Smooth muscle cell (in vitro differentiated cells): ENCODE measurements around the gene RICTOR. TPM values are rescaled to one million over a fixed set of nuclear protein-coding genes. Genes with fewer than 3 reads are reported as not detected.
"Not testable (repeated sequence)": the region's sequence is repeated elsewhere in the genome, so short reads cannot be mapped to it uniquely, and the experiment has no call there.

ENCODE experiments used
- DNase-seq: peaks from one replicate; lab custom pipeline; 2025; ENCODE audit not compliant: unreplicated experiment; lab: John Stamatoyannopoulos, UW
- H2AFZ ChIP-seq: fragments of 200-600 bp; sonication (generic); 2 replicates; pipeline ENCODE4 v1.6.0; 2016; ENCODE audit warnings: antibody characterized with exemption, low read depth, mild to moderate bottlenecking
- H3F3A ChIP-seq: fragments of 200-600 bp; sonication (generic); 2 replicates; pipeline ENCODE4 v1.6.0; 2017; ENCODE audit warnings: antibody characterized with exemption, low read depth
- H3K27ac ChIP-seq: fragments of 200-600 bp; sonication (generic); 2 replicates; pipeline ENCODE4 v1.5.1; 2016; ENCODE audit warnings: low read depth, mild to moderate bottlenecking
- H3K27me3 ChIP-seq: fragments of 200-600 bp; sonication (generic); 2 replicates; pipeline ENCODE4 v1.6.1; 2016; ENCODE audit warnings: low read depth, mild to moderate bottlenecking
- H3K36me3 ChIP-seq: fragments of 200-600 bp; sonication (generic); 2 replicates; pipeline ENCODE4 v1.5.1; 2016; ENCODE audit warnings: low read depth
- H3K4me1 ChIP-seq: fragments of 200-600 bp; sonication (generic); 2 replicates; pipeline ENCODE4 v1.5.1; 2016; ENCODE audit warnings: low read depth
- H3K4me2 ChIP-seq: fragments of 200-600 bp; sonication (generic); 2 replicates; pipeline ENCODE4 v1.6.0; 2016; ENCODE audit warnings: mild to moderate bottlenecking
- H3K4me3 ChIP-seq: fragments of 200-600 bp; sonication (generic); 2 replicates; pipeline ENCODE4 v1.5.1; 2016; ENCODE audit warnings: mild to moderate bottlenecking
- H3K79me2 ChIP-seq: fragments of 200-600 bp; sonication (generic); 2 replicates; pipeline ENCODE4 v1.6.0; 2016; ENCODE audit warnings: low read depth, mild to moderate bottlenecking
- H3K9ac ChIP-seq: fragments of 200-600 bp; sonication (generic); 2 replicates; pipeline ENCODE4 v1.6.0; 2016; ENCODE audit warnings: low read depth
- H3K9me3 ChIP-seq: fragments of 200-600 bp; sonication (generic); replicated peaks from 2 replicates; pipeline ENCODE4 v1.5.1; 2016; ENCODE audit warnings: low read depth
- H4K20me1 ChIP-seq: fragments of 200-600 bp; sonication (generic); 2 replicates; pipeline ENCODE4 v1.6.0; 2016; ENCODE audit warnings: low read depth
- WGBS: methylation state at CpG from one replicate; pipeline ENCODE4 v1.1.7; 2016; ENCODE audit warnings: low lambda C conversion rate; 5-methylcytosine and 5-hydroxymethylcytosine counted together
- polyA plus RNA-seq: library from polyadenylated mRNA; unstranded; fragments of >200 nt; fragmentation: Nextera tagmentation; extraction: Ambion mirVana; gene quantifications from 2 replicates; pipeline ENCODE4 v1.2.1, GENCODE V29; 2016
- total RNA-seq: library from RNA; depleted of rRNA; stranded (reverse); fragments of >200 nt; gene quantifications from 2 replicates; pipeline ENCODE4 v1.2.3, GENCODE V29; 2014
- TF ChIP-seq, protein P1 (sequence below): fragments of 200-600 bp; sonication (generic); IDR thresholded peaks from 2 replicates; pipeline ENCODE4 v1.5.1; 2017; ENCODE audit warnings: borderline replicate concordance, mild to moderate bottlenecking, antibody characterized with exemption; ENCODE audit not compliant: insufficient read depth, poor library complexity, severe bottlenecking

RICTOR gene
- total and polyA plus RNA-seq, 2 experiments from 2014 or later, result 3.6 to 30.2 TPM

DNA sequence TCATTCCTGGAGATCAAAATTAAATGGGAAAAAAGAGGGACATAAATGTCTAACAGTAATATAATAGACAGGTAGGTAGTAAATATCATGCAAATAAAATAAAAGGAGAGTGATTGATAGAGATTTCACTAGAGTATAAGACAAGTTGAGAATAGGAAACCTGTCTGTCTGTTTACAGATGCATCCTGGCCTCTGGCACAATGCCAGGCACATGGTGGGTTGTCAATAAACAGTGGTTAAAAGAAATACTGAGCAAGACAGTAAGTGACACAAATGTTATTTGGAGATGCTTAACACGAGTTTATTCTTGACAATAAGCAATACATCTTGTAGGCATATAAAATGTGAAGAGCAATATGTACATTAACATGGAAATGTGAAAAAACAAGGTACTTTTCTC lies 33.3 kb downstream of the RICTOR start:
- Histone ChIP-seq H4K20me1 (peaks cover 35% of the 10 kb centered on the region), H3K27me3 (no peaks in the 10 kb centered on the region), H2AFZ (no peak overlapping the region), H3K4me3 (no peak overlapping the region), H3K27ac (no peak overlapping the region), H3K9me3 (no peaks in the 10 kb centered on the region), H3K9ac (no peak overlapping the region), H3K4me1 (no peaks in the 10 kb centered on the region), H3K4me2 (no peak overlapping the region), H3K36me3 (no peaks in the 10 kb centered on the region), H3F3A (no peaks in the 10 kb centered on the region), H3K79me2 (peaks cover 60% of the 10 kb centered on the region)
- TF ChIP-seq, protein P1, sequence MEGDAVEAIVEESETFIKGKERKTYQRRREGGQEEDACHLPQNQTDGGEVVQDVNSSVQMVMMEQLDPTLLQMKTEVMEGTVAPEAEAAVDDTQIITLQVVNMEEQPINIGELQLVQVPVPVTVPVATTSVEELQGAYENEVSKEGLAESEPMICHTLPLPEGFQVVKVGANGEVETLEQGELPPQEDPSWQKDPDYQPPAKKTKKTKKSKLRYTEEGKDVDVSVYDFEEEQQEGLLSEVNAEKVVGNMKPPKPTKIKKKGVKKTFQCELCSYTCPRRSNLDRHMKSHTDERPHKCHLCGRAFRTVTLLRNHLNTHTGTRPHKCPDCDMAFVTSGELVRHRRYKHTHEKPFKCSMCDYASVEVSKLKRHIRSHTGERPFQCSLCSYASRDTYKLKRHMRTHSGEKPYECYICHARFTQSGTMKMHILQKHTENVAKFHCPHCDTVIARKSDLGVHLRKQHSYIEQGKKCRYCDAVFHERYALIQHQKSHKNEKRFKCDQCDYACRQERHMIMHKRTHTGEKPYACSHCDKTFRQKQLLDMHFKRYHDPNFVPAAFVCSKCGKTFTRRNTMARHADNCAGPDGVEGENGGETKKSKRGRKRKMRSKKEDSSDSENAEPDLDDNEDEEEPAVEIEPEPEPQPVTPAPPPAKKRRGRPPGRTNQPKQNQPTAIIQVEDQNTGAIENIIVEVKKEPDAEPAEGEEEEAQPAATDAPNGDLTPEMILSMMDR, result no peak
- WGBS, result 92% methylated on average over 1 of the region's 1 CpG
- no peak for DNase-seq

DNA sequence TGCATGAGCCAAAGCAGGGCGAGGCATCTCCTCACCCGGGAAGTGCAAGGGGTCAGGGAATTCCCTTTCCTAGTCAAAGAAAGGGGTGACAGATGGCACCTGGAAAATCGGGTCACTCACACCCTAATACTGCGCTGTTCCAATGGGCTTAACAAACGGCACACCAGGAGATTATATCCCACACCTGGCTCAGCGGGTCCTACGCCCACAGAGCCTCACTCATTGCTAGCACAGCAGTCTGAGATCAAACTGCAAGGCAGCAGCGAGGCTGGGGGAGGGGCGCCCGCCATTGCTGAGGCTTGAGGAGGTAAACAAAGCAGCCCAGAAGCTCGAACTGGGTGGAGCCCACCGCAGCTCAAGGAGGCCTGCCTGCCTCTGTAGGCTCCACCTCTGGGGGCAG lies 39.7 kb downstream of the RICTOR start:
- not testable (repeated sequence) for H3K27ac ChIP-seq, H3K4me2 ChIP-seq, H3K9ac ChIP-seq, H2AFZ ChIP-seq, H3K27me3 ChIP-seq, H3K4me1 ChIP-seq, H3K36me3 ChIP-seq, H3K4me3 ChIP-seq, DNase-seq, H3K9me3 ChIP-seq, H3F3A ChIP-seq
- H4K20me1 ChIP-seq, result peaks cover 19% of the 10 kb centered on the region
- H3K79me2 ChIP-seq, result peaks cover 62% of the 10 kb centered on the region
- 94% methylated on average over 12 of the region's 12 CpGs for WGBS

DNA sequence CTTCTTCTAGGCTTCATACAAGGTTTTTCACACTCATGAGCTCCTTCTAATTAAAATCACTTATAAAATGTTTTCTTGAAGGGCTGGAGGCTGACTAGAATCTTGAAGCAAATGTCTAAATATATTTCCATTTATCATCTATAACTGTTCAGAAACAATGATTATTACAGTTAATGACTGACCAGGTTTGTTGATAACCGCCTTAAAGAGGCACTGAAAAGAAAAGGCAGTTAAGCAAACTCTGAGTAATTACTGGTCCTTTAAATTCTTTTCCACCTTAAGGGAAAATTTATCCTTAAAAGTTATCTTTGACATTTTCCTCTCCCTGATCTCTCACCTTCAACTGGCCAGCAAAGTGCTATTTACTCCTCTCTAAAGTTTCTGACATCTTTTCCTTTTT lies 43.2 kb downstream of the RICTOR start:
- 95% methylated on average over 1 of the region's 1 CpG for WGBS
- H3K27me3 ChIP-seq, result no peaks in the 10 kb centered on the region
- H3K9me3 ChIP-seq, result no peaks in the 10 kb centered on the region
- no peak overlapping the region for H2AFZ ChIP-seq
- no peak overlapping the region for H3K9ac ChIP-seq
- H3K4me1 ChIP-seq, result no peaks in the 10 kb centered on the region
- H3K27ac ChIP-seq, result no peak overlapping the region
- peaks cover 80% of the 10 kb centered on the region for H3K79me2 ChIP-seq
- H4K20me1 ChIP-seq, result peaks cover 23% of the 10 kb centered on the region
- no peaks in the 10 kb centered on the region for H3F3A ChIP-seq
- H3K4me3 ChIP-seq, result no peak overlapping the region
- no peaks in the 10 kb centered on the region for H3K36me3 ChIP-seq
- DNase-seq, result no peak
- TF ChIP-seq, protein P1, result no peak
- no peak overlapping the region for H3K4me2 ChIP-seq

DNA sequence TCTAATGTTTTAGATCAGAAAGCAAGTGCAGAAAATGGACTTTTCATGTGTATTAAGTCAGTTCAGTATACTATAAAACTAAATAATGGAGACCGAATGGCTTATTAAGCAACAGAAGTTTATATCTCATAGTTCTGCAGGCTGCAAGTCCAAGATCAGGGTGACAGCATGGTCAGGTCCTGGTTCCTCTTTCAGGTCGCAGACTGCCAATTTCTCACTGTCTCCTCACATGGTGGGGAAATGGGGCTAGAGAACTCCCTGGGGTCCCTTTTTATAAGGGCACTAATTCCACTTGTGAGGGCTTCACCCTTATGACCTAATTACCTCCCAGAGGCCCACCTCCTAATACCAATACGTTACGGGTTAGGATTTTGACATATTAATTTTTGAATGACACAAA lies 48.7 kb downstream of the RICTOR start:
- no peak overlapping the region for H2AFZ ChIP-seq
- peaks cover 30% of the 10 kb centered on the region for H3K4me1 ChIP-seq
- no peaks in the 10 kb centered on the region for H3K9me3 ChIP-seq
- DNase-seq, result no peak
- no peaks in the 10 kb centered on the region for H3K36me3 ChIP-seq
- no peak overlapping the region for H3K27ac ChIP-seq
- H3F3A ChIP-seq, result no peaks in the 10 kb centered on the region
- TF ChIP-seq, protein P1, result no peak
- peaks cover 64% of the 10 kb centered on the region for H3K79me2 ChIP-seq
- WGBS, result 96% methylated on average over 4 of the region's 4 CpGs
- no peaks in the 10 kb centered on the region for H3K27me3 ChIP-seq
- H3K9ac ChIP-seq, result no peak overlapping the region
- H4K20me1 ChIP-seq, result peaks cover 45% of the 10 kb centered on the region
- H3K4me2 ChIP-seq, result no peak overlapping the region
- H3K4me3 ChIP-seq, result no peak overlapping the region
